ENCODE results near the gene C16orf78. TPM values are rescaled to one million over a fixed set of nuclear protein-coding genes. Genes with fewer than 3 reads are reported as not detected.

Gene C16orf78
- total and polyA plus RNA-seq, 2 of the 8 experiments (the other 6 are each of a cell fraction or from before 2014, with no cell fraction given), result not detected

GRCh38 chr16:49330562-49331201, 42.9 kb upstream of the C16orf78 start:
- Histone ChIP-seq H3K18ac (ENCODE audit: extremely low read depth, low read length) (no peak overlapping the region), H2AK5ac (ENCODE audit: low read depth, low read length) (no peak overlapping the region), H3K14ac (ENCODE audit: insufficient read length) (no peak overlapping the region), H3K9me3 (ENCODE audit: insufficient read depth in 2 of 2, low read depth in 1 of 2, low read length in 1 of 2) (no peaks in the 10 kb centered on the region), H3K4me1 (replicated peaks in 1 of 4; ENCODE audit: control insufficient read depth in 3 of 4, insufficient read depth in 4 of 4, low read length in 3 of 4) (peaks cover 0 to 9% (median 4%) of the 10 kb centered on the region in 4 experiments; a peak in 4 of 7 replicates), H3K23ac (ENCODE audit: insufficient read length) (no peak overlapping the region), H3K27me3 (replicated peaks in 1 of 4; ENCODE audit: control insufficient read depth in 3 of 4, extremely low read depth in 1 of 4, insufficient read depth in 3 of 4, low read length in 3 of 4) (no peaks in the 10 kb centered on the region; a peak in 1 of 7 replicates), H3K4me3 (ENCODE audit: extremely low read depth in 1 of 4, insufficient read depth in 2 of 4, low read depth in 3 of 4, low read length in 4 of 4) (no peak overlapping the region), H3K56ac (replicated peaks; ENCODE audit: insufficient read length, low read depth, low read length) (no peak overlapping the region), H4K20me1 (replicated peaks in 1 of 2; ENCODE audit: control insufficient read depth in 1 of 2, insufficient read depth in 2 of 2, low read length in 2 of 2) (no peaks in the 10 kb centered on the region), H3K9ac (replicated peaks in 1 of 4; ENCODE audit: extremely low read depth in 1 of 4, low read depth in 3 of 4, low read length in 3 of 4) (no peak overlapping the region), H2BK5ac (ENCODE audit: low read depth, low read length) (no peak overlapping the region), H4K91ac (replicated peaks; ENCODE audit: insufficient read length, low read length) (no peak overlapping the region), H4K8ac (ENCODE audit: extremely low read depth, insufficient read depth, low read length) (no peak overlapping the region; the same call in 1 of the 2 replicates), H4K5ac (ENCODE audit: insufficient read length, low read depth, low read length) (no peak overlapping the region), H3K79me2 (ENCODE audit: control insufficient read depth in 1 of 2, insufficient read depth in 2 of 2, low read length in 2 of 2) (no peaks in the 10 kb centered on the region), H3K79me1 (ENCODE audit: low read depth, low read length) (no peaks in the 10 kb centered on the region), H2BK20ac (ENCODE audit: low read length) (no peak overlapping the region), H3K36me3 (ENCODE audit: control insufficient read depth in 2 of 4, insufficient read depth in 4 of 4, low read length in 3 of 4) (no peaks in the 10 kb centered on the region), H2BK12ac (ENCODE audit: low read depth, low read length) (no peak overlapping the region), H3K27ac (ENCODE audit: low read depth, low read length) (no peak overlapping the region), H3K4ac (replicated peaks; ENCODE audit: insufficient read length, low read depth, low read length) (no peak overlapping the region), H3K4me2 (ENCODE audit: insufficient read depth in 1 of 2, low read depth in 2 of 2, low read length in 2 of 2) (no peak overlapping the region), H3K23me2 (ENCODE audit: low read depth, low read length) (no peaks in the 10 kb centered on the region), H2BK15ac (ENCODE audit: low read length) (0 out of 2 replicates have a peak overlapping the region, but pooled peaks have one; percentile 37), H2BK120ac (replicated peaks; ENCODE audit: low read depth, low read length) (no peak overlapping the region), H2AFZ (ENCODE audit: low read length) (no peak overlapping the region)
- CTCF ChIA-PET (ENCODE audit: partially characterized antibody), result interaction anchor here (0.8 to 2.1 kb wide), 5 partner anchors 9 to 28 kb away, joined by 3 to 10 read pairs (median 3); no protein-coding TSS in a partner anchor
- peak in 2 of 3 experiments; percentile 1 to 11; a peak in 2 of 4 replicates for TF ChIP-seq CTCF (IDR thresholded peaks at IDR 0.05; ENCODE audit: control extremely low read depth in 1 of 3, insufficient read depth in 1 of 3, low read depth in 1 of 3, low read length in 3 of 3)
- TF ChIP-seq E2F6 (IDR thresholded peaks at IDR 0.05), result no peak
- POLR2A ChIA-PET (ENCODE audit: partially characterized antibody), result no interaction called here
- 89% methylated on average over 9 of the region's 9 CpGs; no CpG with 5 or more reads in 1 of the 2 experiments for WGBS, 2 experiments (ENCODE audit: extremely low coverage in 1 of 2, insufficient coverage in 1 of 2, insufficient read length in 1 of 2, insufficient replicate concordance in 2 of 2, low coverage in 1 of 2, low lambda C conversion rate in 2 of 2, missing lambda C conversion rate in 1 of 2)
- FAIRE-seq (no peak), DNase-seq (ENCODE audit: low read depth in 1 of 2, low spot score in 2 of 2) (no peak)
